HCEC 1CT (cell line): ENCODE data around the gene TMEM53.
"Not testable (repeated sequence)": the region's sequence is repeated elsewhere in the genome, so short reads cannot be mapped to it uniquely, and the experiment has no call there.

Experiments used
- DNase-seq: peaks from one replicate; pipeline ENCODE4 v3.0.0-alpha.2; 2017

The TMEM53 gene

DNA sequence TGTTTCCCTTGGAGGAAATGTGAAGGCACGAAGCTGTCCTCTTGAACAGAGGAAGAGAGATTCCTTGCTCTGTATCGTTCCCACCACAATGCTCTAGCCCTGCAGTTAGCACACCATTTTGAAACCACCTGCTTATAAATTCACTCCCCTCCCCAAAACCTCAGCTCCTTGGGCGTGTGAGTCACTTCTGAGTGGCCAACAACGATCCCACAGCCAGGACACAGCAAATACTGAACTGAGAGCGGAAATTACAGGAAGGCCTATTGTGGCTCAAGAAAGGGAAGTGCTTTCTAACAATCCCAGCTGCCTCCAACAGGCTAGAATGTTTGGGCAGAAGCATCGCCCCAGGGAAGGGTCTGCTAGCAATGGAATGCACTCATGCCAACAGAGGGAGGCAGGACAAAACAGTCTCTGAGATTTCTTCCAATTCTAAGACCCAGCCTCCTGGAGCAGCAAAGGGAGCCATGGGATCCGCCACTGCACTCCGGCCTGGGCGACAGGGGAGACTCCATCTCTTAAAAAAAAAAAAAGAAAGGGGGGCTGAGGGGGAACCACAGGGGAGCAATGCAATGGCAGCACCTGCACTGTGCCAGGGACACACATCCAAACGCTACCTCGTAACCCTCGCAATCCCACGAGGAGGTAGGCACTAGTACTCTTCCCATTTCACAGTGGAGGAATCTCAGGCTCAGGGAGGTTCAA is 1.9 kb downstream of the TMEM53 start:
- peak; percentile 31 for DNase-seq

DNA sequence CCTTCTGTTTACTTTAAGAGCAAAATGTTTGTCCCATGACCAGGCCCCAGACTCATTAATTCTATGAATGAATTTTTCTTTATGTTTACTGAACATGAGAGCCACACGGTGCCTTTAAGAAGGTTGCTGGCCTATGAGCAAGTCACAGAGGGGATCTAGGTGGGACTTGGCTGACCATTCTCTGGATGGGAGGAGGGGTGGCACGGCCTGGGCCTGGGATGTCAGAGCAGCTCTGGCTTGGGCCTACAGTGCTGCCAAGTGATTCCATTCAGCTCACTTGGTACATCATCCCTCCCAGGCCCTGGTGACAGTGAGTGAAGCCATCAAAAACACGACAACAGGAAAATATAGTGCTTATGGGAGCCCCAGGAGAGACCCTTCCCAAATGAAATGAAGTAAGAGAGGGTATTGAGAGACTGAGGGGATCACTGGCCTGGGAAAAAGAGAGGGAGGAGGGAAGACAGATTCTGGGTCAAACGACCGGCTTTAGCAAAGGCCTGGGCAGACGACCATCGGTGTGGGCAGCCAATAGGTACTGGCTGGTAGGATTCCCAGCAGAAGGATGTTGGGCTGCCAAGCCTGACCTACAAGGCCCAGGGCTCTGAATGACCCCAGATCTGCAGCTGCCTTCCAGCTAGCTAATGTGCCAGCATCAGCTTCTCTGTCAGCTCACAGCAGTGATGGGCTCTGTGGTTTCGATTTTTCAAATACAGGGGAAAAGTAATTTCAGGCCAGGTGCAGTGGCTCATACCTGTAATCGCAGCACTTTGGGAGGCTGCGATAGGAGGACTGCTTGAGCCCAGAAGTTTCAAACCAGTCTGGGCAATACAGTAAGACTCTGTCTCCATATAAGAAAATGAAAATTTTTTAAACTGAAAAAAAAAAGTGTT is 3.3 kb downstream of the TMEM53 start:
- no peak for DNase-seq

DNA sequence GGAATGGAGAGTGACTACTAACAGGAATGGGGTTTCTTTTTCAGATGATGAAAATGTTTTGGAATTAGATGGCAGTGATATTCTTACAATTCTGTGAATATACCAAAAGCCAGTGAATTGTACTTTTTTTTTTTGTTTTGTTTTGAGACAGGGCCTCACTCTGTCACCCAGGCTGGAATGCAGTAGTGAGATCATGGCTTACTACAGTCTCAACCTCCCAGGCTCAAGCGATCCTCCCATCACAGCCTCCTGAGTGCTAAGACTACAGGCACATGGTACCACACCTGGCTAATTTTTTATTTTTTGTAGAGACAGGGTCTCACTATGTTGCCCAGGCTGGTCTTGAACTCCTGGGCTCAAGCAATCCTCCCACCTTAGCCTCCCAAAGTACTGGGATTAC is 7.6 kb downstream of the TMEM53 start:
- not testable (repeated sequence) for DNase-seq

- DNase-seq: no peak
Observed at GRCh38 chr1:44664730-44665370, 9.4 kb downstream of the TMEM53 start.

DNA sequence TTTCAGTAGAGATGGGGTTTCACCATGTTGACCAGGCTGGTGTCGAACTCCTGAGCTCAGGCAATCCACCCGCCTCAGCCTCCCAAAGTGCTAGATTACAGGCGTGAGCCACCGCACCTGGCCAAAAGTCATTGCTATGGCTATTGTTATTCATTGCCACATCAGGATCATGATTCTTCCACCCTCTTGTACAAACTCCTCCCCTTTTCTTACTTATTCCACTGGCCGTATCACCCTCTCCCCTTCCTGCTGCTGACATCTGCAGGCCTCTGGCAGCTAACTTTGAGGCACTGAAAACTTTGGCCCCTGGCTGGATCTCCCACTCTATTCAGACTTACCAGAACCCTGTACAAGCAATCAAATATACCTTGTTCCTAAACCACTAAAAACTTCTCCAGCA is 10.9 kb downstream of the TMEM53 start:
- DNase-seq: no peak

- DNase-seq: no peak
Observed at GRCh38 chr1:44662683-44663030, 11.6 kb downstream of the TMEM53 start.

- DNase-seq: no peak
Observed at GRCh38 chr1:44661781-44662682, 12.2 kb downstream of the TMEM53 start.

- DNase-seq: no peak
Observed at GRCh38 chr1:44660176-44660575, 14.1 kb downstream of the TMEM53 start.

DNA sequence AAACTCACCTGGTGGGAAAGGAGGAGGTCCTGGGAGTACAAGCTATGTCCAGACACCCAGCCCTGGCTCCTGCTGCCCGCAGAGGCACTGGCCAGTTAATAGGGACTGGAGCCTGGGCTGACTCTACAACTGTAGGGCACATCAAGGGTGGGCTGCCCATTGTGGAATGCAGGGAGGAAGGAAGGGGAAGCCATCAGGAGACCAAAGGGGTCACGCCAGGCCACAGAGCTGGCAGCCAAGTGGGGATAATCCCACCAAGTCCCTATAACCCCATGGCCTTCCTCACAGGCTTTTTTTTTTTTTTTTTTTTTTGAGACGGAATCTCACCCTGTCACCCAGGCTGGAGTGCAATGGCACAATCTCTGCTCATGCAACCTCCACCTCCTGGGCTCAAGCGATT is 14.7 kb downstream of the TMEM53 start:
- DNase-seq: no peak

- DNase-seq: peak; percentile 16
Observed at GRCh38 chr1:44655609-44656008, 18.7 kb downstream of the TMEM53 start.

DNA sequence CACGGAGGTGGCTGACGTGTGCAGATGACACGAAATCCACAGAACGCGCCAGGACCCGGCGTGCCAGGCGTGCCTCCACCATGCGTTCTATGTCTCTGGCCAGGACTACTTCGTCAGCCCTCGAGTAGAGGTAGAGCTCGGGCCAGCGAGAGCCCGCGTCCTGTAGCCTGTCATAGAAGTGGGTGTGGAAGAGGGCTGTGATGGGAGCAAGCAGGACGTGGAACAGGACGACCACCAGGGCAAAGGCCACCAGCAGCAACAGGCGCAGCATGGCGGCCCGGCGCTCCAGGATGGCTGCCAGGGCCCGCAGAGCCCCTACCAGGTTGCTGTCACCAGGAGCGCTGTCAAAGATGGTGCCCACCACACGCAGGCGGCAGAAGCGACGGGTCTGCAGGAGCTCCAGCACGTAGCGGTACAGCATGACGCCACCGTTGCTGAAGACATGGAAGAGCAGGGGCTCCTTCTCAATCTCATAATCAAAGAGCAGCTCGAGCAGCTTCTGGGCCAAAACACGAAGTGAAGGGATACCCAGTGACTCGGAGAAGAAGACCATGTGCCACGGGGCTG is 19.6 kb downstream of the TMEM53 start:
- no peak for DNase-seq

- no peak for DNase-seq
Observed at GRCh38 chr1:44653107-44653964, 20.9 kb downstream of the TMEM53 start.

GRCh38 chr1:44652445-44653106 is 21.7 kb downstream of the TMEM53 start:
- DNase-seq: peak; percentile 49

- no peak for DNase-seq
Observed at GRCh38 chr1:44651069-44651468, 23.2 kb downstream of the TMEM53 start.

DNA sequence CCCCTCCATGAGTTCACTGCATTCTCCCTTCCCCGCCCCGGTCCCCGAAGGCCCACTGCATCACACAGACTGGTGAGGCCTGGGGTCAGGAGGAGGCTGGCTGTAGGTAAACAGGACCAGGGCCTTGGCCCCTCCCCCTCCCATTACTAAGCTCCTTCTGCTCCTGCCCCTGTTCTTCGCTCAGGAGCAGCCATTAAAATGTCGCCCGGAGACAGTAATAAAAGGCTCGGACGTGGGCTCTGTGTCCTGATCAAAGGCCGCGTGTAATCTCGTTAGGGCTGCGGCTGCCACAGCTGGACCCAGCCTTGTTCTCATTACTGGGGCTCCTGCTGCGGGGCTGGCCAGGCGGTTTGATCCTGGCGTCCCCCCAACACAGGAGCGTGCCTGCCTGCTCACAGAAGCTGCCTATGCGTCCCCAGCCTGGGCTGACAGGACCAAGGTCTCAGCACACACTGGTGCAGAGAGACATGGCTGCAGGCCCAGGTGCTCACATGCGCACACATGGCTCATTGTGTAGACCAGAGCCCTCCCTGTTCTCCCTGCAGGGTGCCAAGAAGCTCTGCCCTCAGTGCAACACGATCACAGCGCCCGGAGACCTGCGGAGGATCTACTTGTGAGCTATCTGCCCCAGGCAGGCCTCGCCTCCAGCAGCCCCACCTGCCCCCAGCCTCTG is 24.0 kb downstream of the TMEM53 start:
- no peak for DNase-seq

DNA sequence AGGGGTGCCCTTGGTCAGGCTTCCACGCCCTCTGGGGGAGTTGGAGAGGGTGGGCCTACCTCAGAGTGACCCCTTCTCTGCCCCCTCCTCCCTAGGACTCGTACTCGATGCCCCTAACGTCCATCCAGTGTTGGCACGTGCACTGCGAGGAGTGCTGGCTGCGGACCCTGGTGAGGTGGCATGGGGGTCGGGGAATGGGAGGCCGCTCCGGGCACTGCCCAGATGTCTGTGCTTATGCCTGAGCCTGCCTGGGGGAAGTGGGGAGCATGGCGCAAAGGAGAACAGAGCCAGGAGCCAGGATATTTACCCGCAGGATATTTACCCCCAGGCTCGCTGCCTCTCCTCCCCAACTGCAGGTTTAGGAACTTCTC is 24.5 kb downstream of the TMEM53 start:
- DNase-seq: no peak

DNA sequence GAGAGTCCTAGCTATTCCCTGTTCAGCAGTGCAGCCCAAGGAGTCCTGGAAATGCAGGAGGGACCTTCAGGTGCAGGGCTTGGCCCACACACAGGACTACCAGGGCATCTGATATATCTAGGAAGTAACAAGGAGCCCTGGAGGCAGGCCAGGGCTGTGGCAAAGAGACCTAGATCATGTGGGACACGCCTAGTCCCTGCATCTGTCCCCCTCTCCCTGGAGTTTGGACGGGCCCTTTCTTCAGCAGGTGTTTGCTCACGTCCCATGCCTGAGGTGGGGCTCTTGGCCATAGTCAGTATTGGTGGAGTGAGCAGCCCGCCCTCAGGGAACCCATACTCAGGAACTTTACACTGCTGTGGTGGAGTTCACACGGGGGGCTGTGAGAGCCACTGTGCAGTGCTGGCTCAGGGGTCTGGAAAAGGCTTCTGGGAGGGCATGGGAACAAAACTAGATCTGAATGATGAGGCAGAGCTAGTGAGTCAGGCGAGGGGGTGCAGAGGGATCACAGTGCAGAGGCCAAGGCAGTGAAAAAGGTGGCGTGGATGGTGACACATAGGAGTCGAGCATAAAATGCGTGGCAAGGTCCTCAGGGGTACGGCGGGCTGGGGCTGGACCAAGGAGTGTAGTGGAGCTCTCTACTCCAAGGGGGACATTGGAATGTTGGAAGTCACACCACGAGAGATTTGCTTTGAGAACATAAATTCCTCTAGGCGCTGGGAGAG is 25.6 kb downstream of the TMEM53 start:
- no peak for DNase-seq

DNA sequence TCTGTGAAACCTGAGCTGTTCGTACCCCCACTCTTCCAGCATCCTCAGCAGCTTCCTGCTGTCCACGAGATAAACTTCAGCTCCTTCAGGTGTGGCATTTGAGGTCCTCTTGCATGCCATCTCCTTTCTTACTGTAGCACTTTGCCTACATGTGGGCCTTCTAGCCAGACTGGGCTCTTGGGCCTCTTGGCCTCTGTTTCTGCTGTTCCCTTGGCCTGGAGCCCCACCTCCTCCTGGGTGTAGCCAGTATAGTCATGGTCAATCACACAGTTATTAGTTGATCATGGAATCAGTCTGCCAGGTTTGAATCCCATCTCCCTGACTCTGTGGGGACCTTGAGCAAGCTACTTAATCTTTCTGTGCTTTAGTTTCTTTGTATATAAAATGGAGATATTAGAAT is 26.4 kb downstream of the TMEM53 start:
- DNase-seq: no peak

GRCh38 chr1:44646261-44647110 is 27.8 kb downstream of the TMEM53 start:
- DNase-seq: peak; percentile 84
